Superior temporal gyrus (tissue), 1 donor: ENCODE measurements around the gene OR2T11.
"Not testable (repeated sequence)": the region's sequence is repeated elsewhere in the genome, so short reads cannot be mapped to it uniquely, and the experiment has no call there.

ENCODE experiments used
- DNase-seq: peaks from one replicate; pipeline ENCODE4 v3.0.0-alpha.2; 2016; ENCODE audit errors: extremely low spot score

OR2T11 gene

DNA sequence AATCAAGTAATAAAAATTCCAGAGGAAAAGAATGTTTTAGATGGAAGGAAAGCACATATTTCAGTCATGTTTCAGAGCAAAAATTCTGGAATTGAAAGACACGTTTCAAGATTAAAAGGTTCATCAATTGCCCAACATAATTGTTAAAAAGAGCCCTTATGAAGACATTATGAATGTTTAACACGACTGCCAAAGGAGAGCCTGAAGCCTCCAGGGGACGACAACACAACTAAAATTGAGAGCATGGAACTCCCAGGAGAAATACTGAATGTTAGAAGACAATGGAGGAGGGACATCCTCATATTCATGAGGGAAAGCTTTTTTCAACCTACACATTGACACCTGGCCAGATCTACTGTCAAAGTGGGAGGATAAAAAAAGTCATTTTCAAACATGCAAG lies 16.0 kb downstream of the OR2T11 start:
- DNase-seq: peak; percentile 78

- DNase-seq: no peak
These were observed 16.8 kb downstream of the OR2T11 start for GRCh38 chr1:248618119-248618518.

GRCh38 chr1:248613742-248614141 lies 21.1 kb downstream of the OR2T11 start:
- no peak for DNase-seq

GRCh38 chr1:248611883-248612414 lies 22.9 kb downstream of the OR2T11 start:
- DNase-seq: no peak

- no peak for DNase-seq
These were observed 24.6 kb downstream of the OR2T11 start for GRCh38 chr1:248610301-248610700.

DNA sequence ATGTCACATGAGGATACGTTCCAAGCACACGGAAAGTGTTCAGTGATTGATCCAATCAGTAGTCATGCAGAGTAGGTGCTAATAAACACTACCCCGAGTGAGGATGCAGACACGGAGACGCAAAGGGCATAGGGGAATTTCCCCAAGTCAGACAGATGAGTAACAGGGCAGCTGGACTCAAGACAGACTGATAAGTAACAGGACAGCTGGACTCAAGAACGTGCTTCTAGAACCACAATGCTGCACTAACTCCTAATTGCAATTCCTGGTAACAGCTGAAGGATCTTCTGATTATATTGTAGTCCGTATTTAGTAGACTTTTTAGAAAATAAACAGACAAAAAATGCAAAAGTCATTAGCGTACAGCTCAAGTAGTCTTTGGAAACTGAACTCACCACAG lies 35.5 kb downstream of the OR2T11 start:
- no peak for DNase-seq

- no peak for DNase-seq
These were observed 37.3 kb downstream of the OR2T11 start, which contains the start of gene OR2T10 for GRCh38 chr1:248597589-248597988. TSS of gene OR2T10 (minus strand) at chr1:248597700. CDS start at chr1:248593768, 3,932 bp downstream.

GRCh38 chr1:248596615-248597014 lies 38.3 kb downstream of the OR2T11 start:
- no peak for DNase-seq

- DNase-seq: no peak
These were observed 41.7 kb downstream of the OR2T11 start for GRCh38 chr1:248593226-248593625.

DNA sequence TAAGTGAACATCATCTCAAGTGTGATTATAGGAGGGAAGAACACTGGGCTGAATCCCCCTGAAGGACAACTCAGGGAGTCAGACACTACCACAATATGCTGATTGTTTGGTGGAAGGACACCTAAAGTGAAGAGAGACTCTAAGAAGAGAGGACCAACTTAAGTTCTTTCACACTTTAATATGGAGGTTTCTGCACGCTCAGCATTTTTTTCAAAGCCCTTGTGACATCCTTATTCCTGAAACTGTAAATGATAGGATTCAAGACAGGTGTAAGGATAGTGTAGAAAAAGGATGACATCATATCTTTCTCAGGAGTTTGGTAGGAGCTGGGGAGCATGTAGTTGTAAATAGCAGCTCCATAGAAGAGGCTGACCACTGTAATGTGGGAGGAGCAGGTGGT lies 42.2 kb downstream of the OR2T11 start:
- DNase-seq: no peak

DNA sequence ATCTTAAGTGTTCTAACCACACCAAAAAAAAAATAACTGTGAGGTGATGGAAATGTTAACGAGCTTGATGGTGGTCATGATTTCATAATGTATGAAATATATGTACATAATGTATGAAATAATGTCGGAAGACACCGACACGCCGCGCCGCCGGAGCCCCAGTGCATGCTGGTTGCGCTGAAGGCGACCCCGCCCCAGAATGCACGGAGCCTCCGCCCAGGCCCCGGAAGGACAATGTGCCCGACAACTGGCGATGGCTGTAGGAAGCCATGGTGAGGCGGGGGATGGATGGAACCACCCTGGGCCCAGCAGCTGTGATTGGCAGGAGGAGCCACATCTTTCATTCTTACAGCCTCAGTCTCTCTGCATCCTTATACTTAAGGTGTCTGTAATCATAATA lies 44.8 kb downstream of the OR2T11 start:
- no peak for DNase-seq

- DNase-seq: no peak
These were observed 45.6 kb downstream of the OR2T11 start for GRCh38 chr1:248589334-248589733.

- DNase-seq: no peak
These were observed 49.6 kb downstream of the OR2T11 start for GRCh38 chr1:248585266-248585665.

DNA sequence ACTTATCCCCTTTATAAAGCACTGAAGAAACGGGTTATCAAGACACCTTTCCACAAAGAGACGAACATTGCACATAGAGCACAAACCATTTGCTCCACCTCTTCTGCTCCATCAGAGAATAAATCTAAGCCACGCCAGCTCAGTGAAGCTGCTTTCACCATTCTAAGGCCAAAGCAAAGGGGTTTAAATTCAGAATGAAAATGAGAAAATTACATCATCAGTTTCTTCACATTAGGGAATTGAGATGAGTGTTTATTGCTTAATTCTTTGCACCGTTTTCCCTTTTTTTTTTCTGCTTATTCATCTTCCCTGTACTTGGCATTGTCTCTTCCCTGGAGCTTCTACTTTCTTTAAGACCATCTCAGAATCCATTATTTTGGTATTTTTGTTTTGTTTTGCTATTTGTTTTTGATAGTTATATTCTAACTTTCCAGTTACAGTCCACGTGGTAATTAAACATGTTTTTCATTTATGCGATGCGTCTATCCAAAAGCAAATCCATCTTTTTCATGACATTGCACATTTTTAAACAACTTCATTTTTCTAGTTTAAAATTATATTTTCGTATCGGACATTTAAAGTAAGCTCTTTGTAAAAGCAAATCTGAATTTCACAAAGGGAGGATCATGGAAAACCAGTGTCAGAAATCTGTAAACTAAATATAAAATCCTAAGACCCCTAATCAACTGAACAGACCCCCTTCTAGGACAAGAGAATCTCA lies 58.5 kb downstream of the OR2T11 start:
- no peak for DNase-seq

- DNase-seq: not testable (repeated sequence)
These were observed 60.2 kb downstream of the OR2T11 start, which contains the start of gene OR2T34 for GRCh38 chr1:248574657-248575056. TSS of gene OR2T34 (minus strand) at chr1:248574757. CDS start at chr1:248574757, 0 bp downstream.

- not testable (repeated sequence) for DNase-seq
These were observed 61.0 kb downstream of the OR2T11 start for GRCh38 chr1:248573856-248574255.
